ENCODE data around the gene KCNIP4.

- TF ChIP-seq, protein P1, sequence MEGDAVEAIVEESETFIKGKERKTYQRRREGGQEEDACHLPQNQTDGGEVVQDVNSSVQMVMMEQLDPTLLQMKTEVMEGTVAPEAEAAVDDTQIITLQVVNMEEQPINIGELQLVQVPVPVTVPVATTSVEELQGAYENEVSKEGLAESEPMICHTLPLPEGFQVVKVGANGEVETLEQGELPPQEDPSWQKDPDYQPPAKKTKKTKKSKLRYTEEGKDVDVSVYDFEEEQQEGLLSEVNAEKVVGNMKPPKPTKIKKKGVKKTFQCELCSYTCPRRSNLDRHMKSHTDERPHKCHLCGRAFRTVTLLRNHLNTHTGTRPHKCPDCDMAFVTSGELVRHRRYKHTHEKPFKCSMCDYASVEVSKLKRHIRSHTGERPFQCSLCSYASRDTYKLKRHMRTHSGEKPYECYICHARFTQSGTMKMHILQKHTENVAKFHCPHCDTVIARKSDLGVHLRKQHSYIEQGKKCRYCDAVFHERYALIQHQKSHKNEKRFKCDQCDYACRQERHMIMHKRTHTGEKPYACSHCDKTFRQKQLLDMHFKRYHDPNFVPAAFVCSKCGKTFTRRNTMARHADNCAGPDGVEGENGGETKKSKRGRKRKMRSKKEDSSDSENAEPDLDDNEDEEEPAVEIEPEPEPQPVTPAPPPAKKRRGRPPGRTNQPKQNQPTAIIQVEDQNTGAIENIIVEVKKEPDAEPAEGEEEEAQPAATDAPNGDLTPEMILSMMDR (IDR thresholded peaks at IDR 0.05): no peak
- TF ChIP-seq POLR2A (IDR thresholded peaks at IDR 0.05): no peak
Observed at GRCh38 chr4:21953653-21954052, 5.1 kb upstream of the KCNIP4 start.
